ENCODE measurements around the gene ZNF451. TPM values are rescaled to one million over a fixed set of nuclear protein-coding genes. Genes with fewer than 3 reads are reported as not detected.
"Not testable (repeated sequence)": the region's sequence is repeated elsewhere in the genome, so short reads cannot be mapped to it uniquely, and the experiment has no call there.

ZNF451 gene
- total and polyA plus RNA-seq, 2 experiments from 2014 or later, result 19.9 to 39.0 TPM

- Histone ChIP-seq H3K9ac (peak overlapping the region; percentile 85), H3K36me3 (ENCODE audit: low read depth) (peaks cover 19% of the 10 kb centered on the region; the same call in 1 of the 2 replicates), H3K4me3 (peak overlapping the region; percentile 73), H3K79me2 (ENCODE audit: insufficient read depth) (peaks cover 30% of the 10 kb centered on the region), H3K27me3 (replicated peaks; ENCODE audit: insufficient read depth) (no peaks in the 10 kb centered on the region), H3K27ac (peak overlapping the region; percentile 79; the same call in 1 of the 2 replicates), H3K4me2 (ENCODE audit: unreplicated experiment) (peak overlapping the region; percentile 88), H2AFZ (peak overlapping the region; percentile 89), H4K20me1 (ENCODE audit: insufficient read depth) (peaks cover 17% of the 10 kb centered on the region; the same call in 1 of the 2 replicates), H3K9me2 (ENCODE audit: insufficient read depth) (no peaks in the 10 kb centered on the region), H3F3A (ENCODE audit: insufficient read depth) (peaks cover 4% of the 10 kb centered on the region; the same call in 1 of the 2 replicates), H3K9me3 (ENCODE audit: low read depth) (no peaks in the 10 kb centered on the region), H3K4me1 (ENCODE audit: insufficient read depth) (peaks cover 26% of the 10 kb centered on the region)
- 55 to 67% methylated on average over 3 of the region's 3 CpGs for WGBS, 2 experiments (ENCODE audit: low coverage in 1 of 2, low lambda C conversion rate in 2 of 2, missing lambda C conversion rate in 2 of 2)
- TF ChIP-seq EZH2 (IDR thresholded peaks at IDR 0.05; ENCODE audit: insufficient read depth, poor library complexity, severe bottlenecking), result no peak
- no peak for TF ChIP-seq EZH2phosphoT487 (IDR thresholded peaks at IDR 0.05; ENCODE audit: insufficient read depth, low read depth)
- in situ Hi-C loops (cut with MboI), result no loop called here
- DNase-seq, result no peak
These were observed 723 bp upstream of the ZNF451 start for GRCh38 chr6:57089265-57089664.

- H3K9me2 ChIP-seq (ENCODE audit: insufficient read depth); H3K4me3 ChIP-seq; H3K4me2 ChIP-seq (ENCODE audit: unreplicated experiment); in situ Hi-C loops (cut with MboI); DNase-seq; H3K27me3 ChIP-seq (replicated peaks; ENCODE audit: insufficient read depth); H3F3A ChIP-seq (ENCODE audit: insufficient read depth); H2AFZ ChIP-seq; H3K9me3 ChIP-seq (ENCODE audit: low read depth): not testable (repeated sequence)
- peak overlapping the region; percentile 79; the same call in 1 of the 2 replicates for H3K27ac ChIP-seq
- peaks cover 26% of the 10 kb centered on the region for H3K4me1 ChIP-seq (ENCODE audit: insufficient read depth)
- H4K20me1 ChIP-seq (ENCODE audit: insufficient read depth), result peaks cover 17% of the 10 kb centered on the region; the same call in 1 of the 2 replicates
- peaks cover 43% of the 10 kb centered on the region for H3K79me2 ChIP-seq (ENCODE audit: insufficient read depth)
- no CpG with 5 or more reads among the region's 27 CpGs for WGBS, 2 experiments (ENCODE audit: low coverage in 1 of 2, low lambda C conversion rate in 2 of 2, missing lambda C conversion rate in 2 of 2)
- peak overlapping the region; percentile 85 for H3K9ac ChIP-seq
- H3K36me3 ChIP-seq (ENCODE audit: low read depth), result peaks cover 25% of the 10 kb centered on the region
These were observed 575 bp downstream of the ZNF451 start for GRCh38 chr6:57090458-57091067.

GRCh38 chr6:57091375-57091774, 1.4 kb downstream of the ZNF451 start:
- Histone ChIP-seq H3K36me3 (ENCODE audit: low read depth) (peaks cover 25% of the 10 kb centered on the region), H3K9ac (peak overlapping the region; percentile 42), H3K4me2 (ENCODE audit: unreplicated experiment) (peak overlapping the region; percentile 86), H3K27ac (peak overlapping the region; percentile 27; the same call in 1 of the 2 replicates), H3K4me1 (ENCODE audit: insufficient read depth) (peaks cover 26% of the 10 kb centered on the region), H3K79me2 (ENCODE audit: insufficient read depth) (peaks cover 52% of the 10 kb centered on the region), H4K20me1 (ENCODE audit: insufficient read depth) (peaks cover 20% of the 10 kb centered on the region; the same call in 1 of the 2 replicates), H3K4me3 (peak overlapping the region; percentile 66)
- 51% methylated on average over 7 of the region's 7 CpGs for WGBS, 2 experiments (ENCODE audit: low coverage in 1 of 2, low lambda C conversion rate in 2 of 2, missing lambda C conversion rate in 2 of 2)
- DNase-seq; H3K9me3 ChIP-seq (ENCODE audit: low read depth); H3F3A ChIP-seq (ENCODE audit: insufficient read depth); H3K9me2 ChIP-seq (ENCODE audit: insufficient read depth); in situ Hi-C loops (cut with MboI); H3K27me3 ChIP-seq (replicated peaks; ENCODE audit: insufficient read depth); H2AFZ ChIP-seq: not testable (repeated sequence)

GRCh38 chr6:57094689-57095088, 4.7 kb downstream of the ZNF451 start:
- TF ChIP-seq EZH2phosphoT487 (IDR thresholded peaks at IDR 0.05; ENCODE audit: insufficient read depth, low read depth), result no peak
- no peak for TF ChIP-seq EZH2 (IDR thresholded peaks at IDR 0.05; ENCODE audit: insufficient read depth, poor library complexity, severe bottlenecking)
- no peaks in the 10 kb centered on the region for H3K27me3 ChIP-seq (replicated peaks; ENCODE audit: insufficient read depth)
- WGBS, 2 experiments (ENCODE audit: low coverage in 1 of 2, low lambda C conversion rate in 2 of 2, missing lambda C conversion rate in 2 of 2), result 97 to 100% methylated on average over 1 of the region's 1 CpG
- no peaks in the 10 kb centered on the region for H3K9me2 ChIP-seq (ENCODE audit: insufficient read depth)
- H4K20me1 ChIP-seq (ENCODE audit: insufficient read depth), result peaks cover 20% of the 10 kb centered on the region; the same call in 1 of the 2 replicates
- no peaks in the 10 kb centered on the region for H3K9me3 ChIP-seq (ENCODE audit: low read depth)
- no peak overlapping the region for H3K9ac ChIP-seq
- no peak for DNase-seq
- H3K4me1 ChIP-seq (ENCODE audit: insufficient read depth), result peaks cover 34% of the 10 kb centered on the region
- no peak overlapping the region for H3K27ac ChIP-seq
- peaks cover 8% of the 10 kb centered on the region; the same call in 1 of the 2 replicates for H3F3A ChIP-seq (ENCODE audit: insufficient read depth)
- no peak overlapping the region for H3K4me2 ChIP-seq (ENCODE audit: unreplicated experiment)
- no peak overlapping the region for H3K4me3 ChIP-seq
- no peak overlapping the region for H2AFZ ChIP-seq
- peaks cover 84% of the 10 kb centered on the region for H3K79me2 ChIP-seq (ENCODE audit: insufficient read depth)
- peaks cover 41% of the 10 kb centered on the region for H3K36me3 ChIP-seq (ENCODE audit: low read depth)
- in situ Hi-C loops (cut with MboI), result no loop called here
